Aortic smooth muscle cell (primary cell): ENCODE data around the gene CCR8. TPM values are rescaled to one million over a fixed set of nuclear protein-coding genes. Genes with fewer than 3 reads are reported as not detected.

Source experiments
- total RNA-seq: library from RNA; depleted of rRNA; stranded (reverse); fragments of >200 nt; gene quantifications from 2 replicates; pipeline ENCODE4 v1.2.3, GENCODE V29; 2014

CCR8 gene
- not detected in 2 replicates for total RNA-seq

DNA sequence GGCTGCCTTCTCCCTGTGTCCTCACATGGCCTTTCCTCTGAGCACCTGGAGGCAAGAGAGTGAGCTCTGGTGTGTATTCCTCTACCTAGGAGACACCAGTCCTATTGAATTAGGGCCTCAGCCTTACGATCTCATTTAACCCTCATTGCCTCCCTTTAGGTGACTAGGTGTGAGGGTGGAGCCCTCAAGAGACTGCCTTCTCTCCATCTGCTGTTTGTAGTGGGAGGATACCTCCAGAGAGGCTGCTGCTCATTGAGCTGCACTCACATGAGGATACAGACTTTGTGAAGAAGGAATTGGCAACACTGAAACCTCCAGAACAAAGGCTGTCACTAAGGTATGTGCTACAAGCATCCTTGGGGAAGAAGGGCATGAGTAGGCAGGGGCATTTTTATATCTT, at the start of gene CCR8:
Gene CCR8, plus strand, starts transcription at position 217 of the 400 bp plus-strand sequence. CDS start 2,623 bp downstream, outside the sequence.

GRCh38 chr3:39279745-39280517, 49.6 kb upstream of the CCR8 start, which contains the start of gene CX3CR1:
TSS of gene CX3CR1 (minus strand) at chr3:39280036. CDS start at chr3:39266509, 13,527 bp downstream.

Other genes with a start within 250 kb of the CCR8 start
- 32.5 and 36.4 TPM in 2 replicates for gene GORASP1, start 222.1 kb upstream of the CCR8 start, total RNA-seq
- 2.2 and 3.0 TPM in 2 replicates for gene TTC21A, start 222.0 kb upstream of the CCR8 start, total RNA-seq
- gene CSRNP1, start 176.1 kb upstream of the CCR8 start, total RNA-seq = 10.8 and 14.2 TPM in 2 replicates
- gene XIRP1, start 137.1 kb upstream of the CCR8 start, total RNA-seq = not detected in 2 replicates
- under 0.01 TPM in 2 replicates for gene CX3CR1, start 49.7 kb upstream of the CCR8 start, total RNA-seq
- 15.7 and 16.4 TPM in 2 replicates for gene SLC25A38, start 53.7 kb downstream of the CCR8 start, total RNA-seq
- gene RPSA, start 77.0 kb downstream of the CCR8 start, total RNA-seq = 1,163 and 1,507 TPM in 2 replicates
- gene MOBP, start 138.0 kb downstream of the CCR8 start, total RNA-seq = not detected in 2 replicates